Measurements from ENCODE around the gene ZNRF4. TPM values are rescaled to one million over a fixed set of nuclear protein-coding genes. Genes with fewer than 3 reads are reported as not detected.

The ZNRF4 gene
- total RNA-seq, 1 donor from 2014 or later = not detected

- intact Hi-C loops (cut with micrococcal nuclease) = no loop called here
Observed at GRCh38 chr19:5501907-5502306, 46.7 kb downstream of the ZNRF4 start.

- intact Hi-C loops (cut with micrococcal nuclease) = no loop called here
Observed at GRCh38 chr19:5503598-5503997, 48.4 kb downstream of the ZNRF4 start.

GRCh38 chr19:5504114-5504513 lies 48.9 kb downstream of the ZNRF4 start:
- intact Hi-C loops (cut with micrococcal nuclease) = no loop called here

Other genes starting within 250 kb of the ZNRF4 start
- gene PTPRS, start 114.6 kb upstream of the ZNRF4 start, total RNA-seq = not detected in 2 replicates
- 0.76 and 0.83 TPM in 2 replicates for gene TINCR, start 112.5 kb downstream of the ZNRF4 start, total RNA-seq
- gene SAFB2, start 167.4 kb downstream of the ZNRF4 start, total RNA-seq = 95.9 and 116 TPM in 2 replicates
- gene SAFB, start 167.7 kb downstream of the ZNRF4 start, total RNA-seq = 127 and 135 TPM in 2 replicates
- 44.4 TPM in 2 replicates for gene MICOS13, start 225.1 kb downstream of the ZNRF4 start, total RNA-seq
- gene HSD11B1L, start 225.6 kb downstream of the ZNRF4 start, total RNA-seq = 2.0 and 2.4 TPM in 2 replicates
- 692 and 713 TPM in 2 replicates for gene RPL36, start 234.9 kb downstream of the ZNRF4 start, total RNA-seq

Measured in T-helper 1 cell treated with Interleukin-12 subunit alpha and Interleukin-12 subunit beta and Interleukin-4 antibody, amounts not matched to agents 30 ng/mL and 1 ng/mL, for 36 hours (primary cell).